ENCODE measurements around the gene PLD1.

GRCh38 chr3:171711461-171712170 lies 98.7 kb downstream of the PLD1 start:
- TF ChIP-seq ZNF692 (tag by site-specific recombination; IDR thresholded peaks at IDR 0.05), result no peak
- TF ChIP-seq CTCF (tag by site-specific recombination; IDR thresholded peaks at IDR 0.05), result no peak
- no peak for TF ChIP-seq KLF8 (tag by site-specific recombination; IDR thresholded peaks at IDR 0.05)
- no peak for TF ChIP-seq ZNF639 (tag by site-specific recombination; IDR thresholded peaks at IDR 0.05)
- no peak for TF ChIP-seq ZNF645 (tag by site-specific recombination; IDR thresholded peaks at IDR 0.05)
- TF ChIP-seq ZSCAN30 (tag by site-specific recombination; IDR thresholded peaks at IDR 0.05), result no peak
- TF ChIP-seq PBX3 (CRISPR knock-in tag; IDR thresholded peaks at IDR 0.05), result no peak
- TF ChIP-seq REST (tag by site-specific recombination; IDR thresholded peaks at IDR 0.05), result no peak
- no peak for TF ChIP-seq GLI4 (tag by site-specific recombination; IDR thresholded peaks at IDR 0.05)
- TF ChIP-seq ZNF394 (tag by site-specific recombination; IDR thresholded peaks at IDR 0.05; ENCODE audit: borderline replicate concordance), result no peak
- TF ChIP-seq ZNF24 (tag by site-specific recombination; IDR thresholded peaks at IDR 0.05), result no peak
- no peak for TF ChIP-seq TSHZ1 (tag by site-specific recombination; IDR thresholded peaks at IDR 0.05; ENCODE audit: borderline replicate concordance)
- no peak for TF ChIP-seq ATF2 (tag by site-specific recombination; IDR thresholded peaks at IDR 0.05; ENCODE audit: low read depth)
- TF ChIP-seq ZFHX2 (tag by site-specific recombination; conservative IDR thresholded peaks at IDR 0.05), result no peak

Measured in HEK293 (cell line).